HG02642 (cell line): ENCODE measurements around the gene SLMAP.
A peak's percentile ranks its signal among the peaks of the same experiment; 100 is the strongest.
"Not testable (repeated sequence)": the region's sequence is repeated elsewhere in the genome, so short reads cannot be mapped to it uniquely, and the experiment has no call there.

Experiments used
- ATAC-seq: cut with Tn5 transposase; IDR thresholded peaks from one replicate; pipeline ENCODE4 v1.9.1; 2021; ENCODE audit warnings: mild to moderate bottlenecking; ENCODE audit not compliant: unreplicated experiment, poor library complexity

The SLMAP gene

DNA sequence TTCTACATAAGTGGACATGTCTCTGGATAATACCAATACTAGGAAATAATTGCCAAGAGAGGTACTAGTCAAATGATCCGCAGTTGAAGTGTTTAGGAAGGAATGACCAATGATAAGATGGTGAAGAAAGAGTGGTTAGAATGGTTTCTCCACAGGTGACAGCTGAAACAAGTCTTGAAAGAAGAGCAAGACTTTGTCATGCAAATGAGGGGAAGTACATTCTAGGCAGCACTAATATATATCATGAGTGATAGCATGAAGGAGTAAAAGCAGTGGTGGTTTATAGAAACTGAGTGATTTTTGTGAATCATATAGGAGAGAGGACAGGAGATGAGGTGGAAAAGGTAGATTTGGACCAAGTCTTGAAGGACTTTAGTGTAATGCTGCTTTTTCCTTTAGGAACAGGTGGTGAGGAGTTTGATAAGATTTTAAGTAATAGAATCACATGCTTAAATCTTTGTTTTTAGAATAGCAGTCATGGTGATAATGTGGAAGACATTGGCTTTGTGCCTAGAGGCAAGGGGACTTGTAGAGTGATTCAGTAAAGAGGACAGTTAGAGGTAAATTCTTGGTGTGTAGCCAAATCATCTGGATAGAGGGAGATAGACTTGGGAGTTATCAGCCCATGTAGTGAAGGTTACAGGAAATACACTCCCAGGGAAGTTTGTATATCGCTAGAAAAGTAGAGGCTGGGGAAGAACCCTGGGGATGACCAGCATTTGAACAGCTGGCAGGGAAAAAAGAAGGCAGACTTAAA lies 31.9 kb downstream of the SLMAP start:
- peak; percentile 95 for ATAC-seq

- ATAC-seq = no peak
Observed at GRCh38 chr3:57788624-57789018, 32.5 kb downstream of the SLMAP start.

DNA sequence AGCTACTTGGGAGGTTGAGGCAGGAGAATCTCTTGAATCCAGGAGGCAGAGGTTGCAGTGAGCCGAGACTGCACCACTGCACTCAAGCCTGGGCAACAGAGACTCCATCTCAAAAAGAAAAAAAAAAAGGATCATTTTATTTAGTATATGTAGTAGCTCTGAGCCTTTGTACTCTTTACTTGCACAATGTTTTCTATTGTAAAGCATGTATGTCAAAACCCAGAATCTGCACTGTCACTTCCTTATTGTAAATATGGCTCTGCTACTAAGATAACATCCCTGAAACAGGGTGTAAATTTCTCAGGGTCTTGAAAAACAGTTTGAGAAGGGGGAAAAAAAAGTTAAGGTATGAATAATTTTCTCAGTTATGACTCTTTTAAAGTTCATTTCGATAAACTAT lies 35.1 kb downstream of the SLMAP start:
- no peak for ATAC-seq

GRCh38 chr3:57792198-57792597 lies 36.1 kb downstream of the SLMAP start:
- ATAC-seq = no peak

DNA sequence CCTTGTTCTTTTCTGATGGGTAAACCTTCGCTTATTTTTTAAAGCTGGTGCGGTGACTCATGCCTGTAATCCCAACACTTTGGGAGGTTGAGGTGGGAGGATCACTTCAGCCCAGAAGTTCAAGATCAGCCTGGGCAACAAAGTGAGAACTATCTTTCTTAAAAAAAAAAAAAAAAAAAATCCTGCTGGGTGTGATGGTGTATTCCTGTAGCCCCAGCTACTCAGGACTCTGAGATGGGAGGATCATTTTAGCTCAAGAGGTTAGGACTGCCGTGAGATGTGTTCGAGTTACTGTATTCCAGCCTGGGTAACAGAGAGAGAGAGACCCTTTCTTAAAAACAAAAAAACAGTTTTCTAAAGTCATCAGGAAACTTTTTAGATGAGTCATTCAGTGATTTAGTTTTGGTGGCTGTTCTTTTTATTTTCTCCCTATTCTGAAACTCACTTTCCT lies 37.7 kb downstream of the SLMAP start:
- ATAC-seq = no peak

DNA sequence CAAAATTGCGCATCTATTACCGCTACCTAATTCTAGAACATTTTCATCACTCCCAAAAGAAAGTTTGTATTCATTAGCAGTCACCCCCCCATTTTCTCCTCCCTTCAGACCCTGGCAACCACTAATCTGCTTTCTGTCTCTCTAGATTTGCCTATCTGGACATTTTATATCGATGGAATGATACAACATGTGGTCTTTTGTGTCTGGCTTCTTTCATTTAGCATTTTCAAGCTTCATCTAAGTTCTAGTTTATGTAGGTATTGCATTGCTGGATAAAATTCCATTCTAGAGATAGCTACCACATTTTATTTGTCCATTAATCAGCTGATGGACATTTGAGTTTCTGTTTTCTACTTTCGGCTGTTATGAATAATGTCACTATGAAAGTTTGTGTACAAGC lies 38.4 kb downstream of the SLMAP start:
- ATAC-seq = no peak

GRCh38 chr3:57794951-57795350 lies 38.8 kb downstream of the SLMAP start:
- ATAC-seq = no peak

GRCh38 chr3:57796261-57796660 lies 40.2 kb downstream of the SLMAP start:
- no peak for ATAC-seq

DNA sequence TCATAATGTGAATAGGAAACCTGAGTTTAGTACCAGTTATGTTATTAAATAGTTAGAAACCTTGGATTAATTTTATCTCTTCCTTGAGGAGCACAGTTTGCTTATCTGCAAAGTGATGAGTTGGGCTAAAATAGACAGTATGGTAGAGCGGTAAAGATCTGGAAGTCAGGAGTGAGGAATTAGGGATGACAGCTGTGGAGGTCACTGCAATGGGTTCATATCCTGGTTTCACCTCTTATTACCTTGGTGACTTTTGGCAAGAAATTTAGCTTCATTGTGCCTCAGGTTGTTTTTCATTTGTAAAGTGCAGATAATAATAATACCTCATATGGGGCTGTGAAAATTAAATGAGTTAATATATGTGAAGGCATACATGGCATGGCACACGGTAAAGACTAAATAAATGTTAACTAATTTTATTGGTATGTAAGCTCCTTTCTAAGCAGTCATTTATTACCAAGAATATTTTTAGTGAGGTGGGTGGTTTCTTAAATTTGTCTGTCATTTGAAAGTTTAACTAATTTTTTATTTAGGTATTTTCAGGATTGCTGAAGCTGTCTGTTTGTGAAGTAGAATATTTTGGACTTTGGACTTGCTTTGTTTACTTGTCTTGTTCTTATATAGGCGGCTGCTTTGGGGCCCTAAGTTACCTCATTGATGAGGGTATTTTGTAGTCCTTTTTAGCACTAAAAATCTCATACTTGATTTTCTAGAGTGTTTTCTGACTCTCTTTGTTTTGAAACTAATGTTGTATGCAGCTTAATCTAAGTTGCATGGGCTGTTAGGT lies 41.8 kb downstream of the SLMAP start:
- ATAC-seq = no peak

- ATAC-seq = no peak
Observed at GRCh38 chr3:57803647-57804081, 47.6 kb downstream of the SLMAP start.

GRCh38 chr3:57805266-57805665 lies 49.2 kb downstream of the SLMAP start:
- ATAC-seq = no peak

DNA sequence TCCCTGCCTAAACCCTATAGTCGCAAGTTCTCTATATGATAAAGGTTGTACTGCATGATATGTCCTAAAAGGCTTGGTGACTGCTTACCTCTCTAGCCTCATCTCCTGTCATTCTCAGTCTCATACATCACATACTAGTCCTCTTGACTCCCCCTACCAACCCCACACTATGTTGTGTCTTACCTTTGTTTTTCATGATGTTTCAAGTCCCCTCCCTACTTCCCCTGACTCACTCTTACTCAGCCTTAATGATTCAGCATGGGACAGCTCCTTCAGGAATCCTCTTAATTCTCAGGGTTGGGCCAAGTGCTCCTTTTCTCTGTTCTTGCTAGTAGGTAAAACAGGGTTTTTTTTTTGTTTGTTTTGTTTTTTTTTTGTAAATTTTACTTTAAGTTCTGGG lies 49.6 kb downstream of the SLMAP start:
- ATAC-seq = no peak

DNA sequence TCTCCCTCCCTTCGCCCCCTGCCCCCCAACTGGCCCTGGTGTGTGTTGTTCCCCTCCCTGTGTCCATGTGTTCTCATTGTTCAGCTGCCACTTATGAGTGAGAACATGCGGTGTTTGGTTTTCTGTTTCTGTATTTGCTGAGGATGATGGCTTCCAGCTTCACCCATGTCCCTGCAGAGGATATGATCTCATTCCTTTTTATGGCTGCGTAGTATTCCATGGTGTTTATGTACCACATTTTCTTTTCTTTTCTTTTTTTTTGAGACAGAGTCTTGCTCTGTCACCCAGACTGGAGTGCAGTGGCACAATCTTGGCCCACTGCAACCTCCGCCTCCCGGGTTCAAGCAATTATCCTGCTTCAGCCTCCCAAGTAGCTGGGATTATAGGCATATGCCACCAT lies 50.1 kb downstream of the SLMAP start:
- ATAC-seq = not testable (repeated sequence)

DNA sequence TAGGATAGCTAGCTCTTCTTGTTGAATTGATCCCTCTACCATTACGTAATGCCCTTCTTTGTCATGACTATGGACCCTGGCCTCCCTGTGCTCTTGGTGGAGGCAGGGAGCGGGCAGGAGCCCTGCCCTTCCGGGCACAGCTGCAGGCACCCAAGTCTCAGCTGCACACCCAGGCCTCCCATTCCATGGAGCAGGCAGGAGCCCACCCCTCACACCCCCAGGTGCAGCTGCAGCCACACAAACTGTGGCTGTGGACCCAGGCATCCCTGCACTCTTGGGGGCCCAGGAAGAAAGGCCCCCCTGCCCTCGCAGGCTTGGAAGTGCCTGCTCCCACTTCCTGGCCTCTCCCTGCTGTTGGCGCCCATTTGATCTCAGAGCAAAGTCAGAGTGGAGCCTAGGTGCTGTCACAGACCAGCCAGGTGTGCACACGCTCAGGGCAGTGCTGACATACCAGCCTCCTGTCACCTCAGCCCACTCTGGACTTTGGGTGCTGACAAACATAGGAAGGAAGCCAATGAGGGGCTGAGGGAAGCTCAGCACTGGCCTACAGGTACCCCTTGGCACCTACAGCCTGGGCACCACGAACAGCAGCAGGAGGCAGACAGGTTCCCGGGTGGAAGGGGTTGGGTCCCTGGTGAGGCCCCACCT lies 53.0 kb downstream of the SLMAP start:
- ATAC-seq = no peak

DNA sequence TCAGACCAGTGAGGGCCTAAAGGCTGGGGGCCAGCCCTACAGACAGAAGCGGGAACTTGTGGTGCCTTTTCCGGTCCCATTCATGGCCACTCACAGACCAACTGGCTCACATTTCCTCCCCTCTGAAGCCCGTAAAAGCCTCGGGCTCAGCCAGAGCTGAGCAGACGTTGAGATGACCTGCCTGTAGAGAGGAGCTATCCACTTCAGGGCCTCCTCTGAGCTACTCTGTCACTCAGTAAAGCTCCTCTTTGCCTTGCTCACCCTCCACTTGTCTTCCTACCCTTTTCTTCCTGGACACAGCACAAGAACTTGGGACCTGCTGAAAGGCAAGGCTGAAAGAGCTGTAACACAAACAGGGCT lies 53.5 kb downstream of the SLMAP start:
- ATAC-seq = no peak

DNA sequence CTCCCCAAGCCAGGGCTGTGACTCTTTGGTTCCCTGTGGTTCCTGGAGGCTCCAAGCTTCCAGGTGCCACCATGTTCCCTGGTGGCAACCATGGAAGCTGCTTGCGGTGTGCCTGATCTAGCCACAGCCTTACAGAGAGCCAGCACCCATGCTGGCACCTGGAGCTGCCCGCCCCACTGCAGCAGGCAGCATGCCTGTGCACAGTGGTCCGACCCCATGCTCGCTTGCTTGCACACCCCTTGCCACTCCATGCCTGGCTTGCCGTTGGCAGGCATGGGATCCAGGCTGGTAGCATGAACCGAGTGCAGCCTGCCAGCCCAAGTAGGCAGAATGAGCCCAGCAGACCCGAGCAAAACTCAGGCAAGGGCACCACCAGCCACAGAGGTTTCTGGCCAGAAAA lies 53.9 kb downstream of the SLMAP start:
- ATAC-seq = no peak

DNA sequence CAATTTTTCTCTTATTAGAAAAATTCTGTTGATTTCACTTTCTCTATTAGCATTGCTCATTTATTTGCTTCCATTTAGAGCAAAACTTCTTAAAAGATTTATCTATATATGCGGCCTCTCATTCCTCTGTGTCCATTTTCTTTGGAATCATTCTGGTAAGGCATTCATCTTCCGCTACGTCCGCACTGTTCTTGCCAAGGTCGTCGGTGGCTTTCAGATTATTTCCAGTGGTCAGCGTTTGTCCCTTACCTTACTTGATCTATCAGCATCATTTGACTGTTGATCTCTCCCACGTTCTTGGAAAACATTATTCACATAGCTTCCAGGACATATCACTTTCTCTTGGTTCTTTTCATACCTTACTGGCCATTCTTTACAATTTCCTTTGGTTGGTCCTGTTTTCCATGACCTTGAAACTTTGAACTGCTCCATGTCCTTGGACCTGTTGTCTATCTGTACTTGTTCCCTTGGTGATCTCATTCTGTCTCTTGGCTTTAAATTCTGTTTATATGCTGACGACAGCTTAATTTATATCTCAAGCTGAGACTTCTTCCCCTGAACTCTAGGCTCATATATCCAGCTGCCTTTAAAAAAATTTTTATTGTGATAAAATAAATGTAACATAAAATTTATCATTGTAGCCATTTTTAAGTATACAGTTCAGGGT lies 54.5 kb downstream of the SLMAP start:
- no peak for ATAC-seq

- ATAC-seq = no peak
Observed at GRCh38 chr3:57815036-57815435, 58.9 kb downstream of the SLMAP start.

GRCh38 chr3:57816471-57817095 lies 60.5 kb downstream of the SLMAP start:
- no peak for ATAC-seq

DNA sequence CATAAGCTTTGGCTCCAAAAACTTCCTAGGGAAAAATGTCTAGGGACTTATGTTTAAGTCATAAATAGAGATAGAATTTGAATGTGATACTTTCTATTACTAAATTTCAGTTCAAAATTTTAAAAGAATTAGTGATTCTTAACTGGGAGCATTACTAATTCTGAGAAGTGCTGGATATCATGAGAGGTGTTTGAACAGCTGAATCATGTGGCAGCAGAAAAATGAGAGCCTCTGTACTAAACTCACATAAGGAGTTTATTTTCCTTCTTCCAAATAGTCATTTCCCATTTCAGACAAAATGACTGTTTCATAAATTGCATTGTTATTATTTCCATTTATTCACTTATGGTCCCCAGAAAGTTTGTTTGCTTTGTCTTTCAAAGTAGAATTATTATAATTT lies 62.7 kb downstream of the SLMAP start:
- ATAC-seq = no peak
